GM19099 (cell line): ENCODE results near the gene CHCHD6.

Experiments used
- POLR2A ChIP-seq: IDR thresholded peaks from 3 replicates; pipeline ENCODE4 v1.6.1; 2011; ENCODE audit warnings: low read depth; ENCODE audit not compliant: insufficient read length; ENCODE audit errors: extremely low read depth

CHCHD6 gene

GRCh38 chr3:126903521-126903920 is 199.5 kb downstream of the CHCHD6 start:
- no peak for TF ChIP-seq POLR2A

GRCh38 chr3:126907557-126907956 is 203.5 kb downstream of the CHCHD6 start:
- no peak for TF ChIP-seq POLR2A

DNA sequence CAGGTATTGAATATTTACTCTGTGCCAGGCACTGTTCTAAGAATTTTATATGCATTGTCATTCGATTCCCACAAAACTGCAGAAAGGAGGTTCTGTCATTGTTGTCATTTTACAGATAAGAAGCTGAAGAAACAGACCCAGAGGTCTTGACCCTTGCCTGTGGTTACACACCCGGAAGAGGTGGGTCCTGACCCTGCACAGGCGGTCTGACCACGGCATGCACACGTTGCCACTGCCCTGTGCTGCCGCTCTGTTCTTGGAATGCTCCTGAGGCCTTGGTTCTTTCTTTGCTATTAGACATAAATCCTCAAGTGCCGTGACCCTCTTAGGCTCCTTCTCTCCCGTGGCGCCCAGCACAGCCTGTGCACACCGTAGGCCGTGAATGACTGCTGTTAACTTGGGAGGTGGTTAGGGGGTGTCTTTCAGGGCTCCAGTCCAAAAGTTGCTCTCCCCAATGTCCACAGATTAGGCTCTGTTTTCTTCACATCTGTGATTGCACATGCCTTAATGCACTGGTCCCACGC is 204.8 kb downstream of the CHCHD6 start:
- no peak for TF ChIP-seq POLR2A

- no peak for TF ChIP-seq POLR2A
Measured at GRCh38 chr3:126910231-126910630, 206.2 kb downstream of the CHCHD6 start.

- TF ChIP-seq POLR2A: peak; percentile 21
Measured at GRCh38 chr3:126911162-126912026, 207.4 kb downstream of the CHCHD6 start.

DNA sequence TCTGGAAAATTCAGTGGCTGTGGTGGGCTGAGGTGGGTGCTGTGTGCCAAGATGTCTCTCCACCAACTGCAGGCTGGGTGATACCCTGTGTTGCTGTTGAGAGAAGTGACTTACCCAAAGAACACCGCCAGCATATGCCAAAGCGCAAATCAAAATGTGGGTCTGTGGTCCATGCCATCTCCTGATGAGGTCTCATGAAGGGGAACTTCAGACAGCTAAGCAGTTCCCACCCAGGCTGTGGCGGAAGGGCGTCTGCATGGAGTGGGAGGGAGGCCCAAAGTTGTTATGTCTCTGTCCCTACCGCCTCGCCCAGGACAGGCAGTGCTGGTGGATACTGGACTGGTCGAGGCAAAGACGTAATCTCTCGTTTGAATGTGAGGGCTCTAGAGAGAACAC is 208.0 kb downstream of the CHCHD6 start:
- TF ChIP-seq POLR2A: no peak

- no peak for TF ChIP-seq POLR2A
Measured at GRCh38 chr3:126912491-126913195, 208.6 kb downstream of the CHCHD6 start.

DNA sequence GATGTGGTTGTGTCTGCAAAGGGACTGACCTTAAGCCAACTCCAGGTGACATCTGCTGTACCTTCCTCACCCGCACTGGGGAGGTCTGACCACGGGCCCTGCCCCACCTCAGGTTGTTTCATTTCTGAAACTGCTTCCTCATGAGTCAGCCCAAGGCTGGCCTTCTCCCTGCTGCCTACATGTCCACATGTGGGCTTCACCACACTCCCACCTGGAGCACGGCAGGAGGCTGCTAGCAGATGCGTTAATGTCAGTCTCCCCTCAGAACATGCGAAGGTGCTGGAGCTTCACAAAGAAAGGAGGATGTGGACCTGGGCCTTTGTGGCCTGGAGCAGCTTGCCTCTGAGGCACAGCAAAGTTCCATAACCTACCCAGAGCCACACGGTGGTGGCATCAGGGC is 209.5 kb downstream of the CHCHD6 start:
- no peak for TF ChIP-seq POLR2A

DNA sequence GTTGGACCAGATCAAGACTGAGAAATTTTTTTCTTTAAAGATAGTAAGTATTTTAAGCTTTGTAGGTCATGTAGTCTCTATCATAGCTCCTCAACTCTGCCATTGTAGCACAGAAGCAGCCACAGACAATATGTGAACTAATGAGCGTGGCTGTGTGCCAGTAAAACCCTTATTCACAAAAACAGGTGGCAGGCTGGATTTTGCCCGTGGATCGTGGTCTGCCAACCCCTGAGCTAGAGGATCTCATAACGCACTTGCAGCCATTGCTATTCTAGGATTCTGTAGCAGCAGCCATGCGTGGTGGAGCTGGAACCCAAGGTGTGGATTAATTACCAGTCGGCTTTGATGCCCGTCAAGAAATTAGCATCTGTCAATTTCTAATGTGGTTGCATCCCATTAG is 210.2 kb downstream of the CHCHD6 start:
- no peak for TF ChIP-seq POLR2A

DNA sequence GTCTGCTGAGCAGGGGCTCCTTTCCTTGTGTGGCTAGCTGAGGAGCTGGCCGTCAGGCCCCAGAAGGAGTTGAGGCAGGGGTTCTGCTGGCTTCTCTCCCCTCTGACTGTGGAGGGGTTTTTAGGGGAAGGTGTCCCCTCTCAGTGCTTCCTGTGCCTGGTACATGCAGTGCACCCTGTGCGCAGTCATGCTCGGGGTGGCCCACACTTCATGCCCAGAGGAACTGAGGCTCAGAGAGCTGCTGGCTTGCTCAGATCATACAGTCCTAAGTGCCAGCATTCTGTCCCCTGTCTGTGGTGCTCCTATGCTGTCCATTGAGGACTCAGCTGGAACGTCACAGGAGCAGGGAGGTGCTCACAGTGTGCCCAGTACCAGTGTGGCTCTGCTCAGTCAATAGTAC is 211.0 kb downstream of the CHCHD6 start:
- TF ChIP-seq POLR2A: no peak

- TF ChIP-seq POLR2A: no peak
Measured at GRCh38 chr3:126916546-126916945, 212.5 kb downstream of the CHCHD6 start.

DNA sequence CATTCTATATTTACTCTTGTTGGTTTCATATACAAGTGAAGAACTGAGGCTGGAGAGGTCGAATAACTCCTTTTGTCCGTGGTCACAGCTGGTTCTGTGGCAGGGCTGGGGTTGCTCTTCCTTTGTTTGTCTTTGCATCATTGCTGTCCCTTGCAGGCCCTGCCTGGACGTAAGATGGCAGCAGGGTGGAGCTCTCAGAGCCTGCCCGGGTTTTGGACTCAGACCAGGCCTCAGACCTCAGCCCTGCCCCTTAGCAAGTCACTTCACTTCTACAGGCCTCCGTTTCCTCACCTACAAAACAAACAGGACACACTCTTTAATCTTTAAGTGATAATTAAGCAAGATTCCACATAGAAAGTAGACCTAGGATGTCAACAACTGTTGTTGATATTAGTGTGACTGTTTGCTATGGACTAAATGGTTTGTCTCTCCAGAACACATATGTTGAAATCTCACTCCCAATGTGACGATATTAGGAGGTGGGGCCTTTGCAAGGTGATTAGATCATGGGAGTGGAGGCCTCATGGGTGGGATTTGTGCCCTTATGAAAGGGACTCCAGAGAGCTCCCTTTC is 213.3 kb downstream of the CHCHD6 start:
- no peak for TF ChIP-seq POLR2A

GRCh38 chr3:126918355-126918821 is 214.3 kb downstream of the CHCHD6 start:
- no peak for TF ChIP-seq POLR2A

- no peak for TF ChIP-seq POLR2A
Measured at GRCh38 chr3:126921085-126921824, 217.2 kb downstream of the CHCHD6 start.

- no peak for TF ChIP-seq POLR2A
Measured at GRCh38 chr3:126922466-126922865, 218.4 kb downstream of the CHCHD6 start.
